HG02610 (cell line): ENCODE results near the gene HPCAL1.

Experiments used
- ATAC-seq: cut with Tn5 transposase; IDR thresholded peaks from one replicate; pipeline ENCODE4 v1.9.1; 2021; ENCODE audit warnings: mild to moderate bottlenecking, moderate library complexity; ENCODE audit not compliant: unreplicated experiment

Gene HPCAL1

DNA sequence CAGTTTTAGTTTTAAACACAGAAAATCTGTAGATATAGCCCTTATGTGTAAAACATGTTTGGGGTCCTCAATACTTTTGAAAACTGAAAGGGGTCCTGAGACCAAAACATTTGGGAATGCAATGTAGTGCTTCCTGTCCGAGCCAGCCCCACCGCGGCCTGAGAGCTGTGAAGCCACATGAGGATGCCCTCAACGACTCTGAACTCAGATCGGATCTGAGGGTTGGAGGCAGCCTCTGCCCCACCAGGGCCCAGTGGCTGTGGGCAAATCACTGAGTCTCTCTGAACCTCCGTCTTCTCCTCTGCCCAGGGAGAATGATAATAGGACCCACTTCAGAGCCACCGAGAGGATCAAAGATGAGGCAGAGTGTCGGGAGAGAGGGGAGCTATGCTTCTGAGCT is 33.4 kb upstream of the HPCAL1 start:
- no peak for ATAC-seq

DNA sequence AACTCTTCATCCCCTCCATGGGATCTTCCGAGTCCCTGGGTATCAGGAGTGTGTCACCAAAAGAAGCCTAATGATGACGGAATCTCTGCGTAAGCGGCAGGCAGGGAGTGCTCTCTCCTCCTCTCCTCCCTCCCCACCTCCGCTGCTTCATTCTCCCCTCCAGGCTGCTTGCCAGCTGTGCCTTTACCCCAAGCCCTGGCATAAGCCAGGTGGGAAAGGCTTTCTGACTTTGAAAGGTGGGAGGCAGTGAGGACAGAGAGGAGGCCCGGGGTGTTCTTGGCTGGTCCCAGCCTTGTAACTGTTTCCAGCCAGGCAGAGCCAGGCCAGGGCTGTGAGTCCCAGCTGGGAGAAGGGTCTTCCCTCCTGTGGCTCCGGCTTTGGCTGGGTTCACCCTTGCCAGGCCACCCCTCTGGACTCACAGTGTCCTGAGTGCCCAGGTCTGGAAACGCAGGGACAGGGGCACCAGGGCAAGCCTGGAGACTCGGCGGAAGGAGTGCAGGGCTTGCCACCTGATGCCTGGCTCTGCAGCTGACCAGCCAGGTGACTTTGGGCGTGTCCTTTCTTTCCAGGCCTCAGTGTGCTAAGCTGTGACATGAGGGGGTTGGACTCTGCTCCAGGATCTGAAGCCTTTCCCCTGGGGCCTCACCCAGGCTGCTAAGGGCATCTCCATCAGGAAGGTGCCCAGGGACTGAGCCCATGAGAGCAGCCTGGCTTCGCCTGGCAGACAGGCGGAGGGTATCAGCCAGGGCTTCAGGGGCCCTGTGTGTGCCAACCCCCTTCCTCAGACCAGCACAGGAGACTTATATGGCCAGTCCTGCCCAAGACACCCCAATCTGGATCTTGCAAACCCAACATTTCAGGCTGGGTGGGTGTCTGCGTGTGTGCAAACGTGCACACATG is 32.7 kb upstream of the HPCAL1 start:
- no peak for ATAC-seq

DNA sequence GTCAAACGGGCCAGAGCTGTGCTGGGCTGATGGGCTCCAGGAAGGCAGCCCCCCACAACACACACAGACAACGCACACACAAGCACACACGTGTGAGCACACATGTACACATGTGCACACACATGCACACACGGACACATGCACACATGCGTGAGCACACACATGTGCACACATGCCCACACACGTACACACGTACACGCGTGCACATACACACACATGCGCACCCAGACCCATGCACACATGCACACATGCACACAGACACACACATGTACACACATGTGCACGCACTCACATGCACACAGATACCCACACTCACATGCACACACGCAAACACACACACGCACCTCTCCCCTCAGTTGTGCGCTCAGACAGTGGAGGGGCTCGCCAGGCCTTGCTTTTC is 31.2 kb upstream of the HPCAL1 start:
- no peak for ATAC-seq

DNA sequence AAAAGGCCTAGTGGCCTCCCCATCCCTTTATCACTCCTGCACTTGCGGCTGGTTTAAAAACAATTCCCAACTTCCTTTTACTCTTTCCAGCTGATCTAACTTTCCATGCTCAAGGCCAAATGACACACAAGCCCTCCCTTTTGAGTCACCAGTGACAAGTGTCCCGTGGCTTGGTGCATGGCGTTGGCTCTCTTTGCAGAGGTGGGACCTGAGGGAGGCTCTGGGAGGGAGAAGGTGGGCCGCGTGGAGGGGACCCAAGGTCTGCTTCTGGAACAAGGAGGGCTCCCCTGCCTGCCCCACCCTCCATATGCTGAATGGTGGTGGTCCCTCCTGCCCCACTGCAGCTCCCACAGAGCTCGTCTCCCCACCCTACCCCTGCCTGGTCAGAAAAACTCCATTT is 30.8 kb upstream of the HPCAL1 start:
- ATAC-seq: no peak

DNA sequence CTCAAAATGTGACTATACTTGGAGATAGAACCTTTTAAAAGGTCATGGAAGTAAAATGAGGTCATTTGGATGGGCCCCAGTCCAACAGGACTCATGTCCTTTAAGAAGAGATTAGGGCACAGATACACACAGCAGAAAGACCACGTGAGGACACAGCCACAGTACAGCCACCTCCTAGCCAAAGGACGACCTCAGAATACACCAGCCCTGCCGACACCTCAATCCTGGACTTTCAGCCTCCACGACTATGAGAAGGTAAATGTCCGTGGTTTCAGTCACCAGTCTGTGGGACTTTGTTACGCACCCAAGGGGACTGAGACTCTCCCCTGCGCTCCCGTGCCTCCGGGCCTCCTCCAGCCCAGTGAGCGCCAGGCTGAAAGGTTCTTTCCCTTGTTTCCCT is 30.2 kb upstream of the HPCAL1 start:
- no peak for ATAC-seq

DNA sequence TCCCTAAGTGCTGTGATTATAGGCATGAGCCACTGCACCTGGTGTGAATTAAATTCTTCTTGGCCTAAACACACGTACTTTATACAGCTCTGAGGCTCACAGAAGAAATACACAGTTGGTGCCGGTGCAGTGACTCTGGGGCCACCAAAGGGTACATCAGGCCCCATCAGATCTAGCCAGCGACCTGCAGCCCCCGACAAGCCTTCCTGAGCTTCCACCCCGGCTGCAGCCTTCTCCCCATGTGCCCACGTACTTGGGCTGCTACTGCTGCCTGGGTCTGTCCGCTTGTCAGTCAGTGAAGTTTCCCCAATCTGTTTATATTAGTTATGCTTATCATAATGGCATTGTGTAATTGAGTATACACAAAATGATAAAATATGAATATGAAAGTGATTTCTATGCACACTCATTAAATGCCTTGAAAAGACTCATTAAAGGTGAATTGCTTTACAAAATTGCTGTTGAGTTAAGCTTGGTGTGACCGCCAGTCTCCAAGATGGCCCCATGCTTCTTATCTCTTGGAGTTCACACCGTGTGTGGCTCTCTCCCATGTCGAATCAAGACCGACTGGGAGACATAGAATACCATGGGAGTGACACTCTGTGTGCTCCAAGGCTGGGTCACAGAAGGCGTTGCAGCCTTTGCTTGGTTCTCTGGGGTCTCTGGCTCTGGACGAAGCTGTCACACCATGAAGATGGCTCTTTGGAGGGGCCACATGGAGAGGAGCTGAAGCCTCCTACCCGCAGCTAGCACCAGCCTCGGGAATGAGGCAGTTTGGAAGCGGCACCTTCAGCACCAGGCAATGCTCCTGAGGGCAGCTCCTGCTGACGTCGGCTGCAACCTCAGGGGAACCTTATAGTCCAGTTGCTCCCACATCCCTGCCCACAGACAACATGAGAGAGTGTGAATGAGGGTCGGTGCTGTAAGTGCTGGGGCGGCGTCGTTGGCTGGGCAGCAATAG is 29.2 kb upstream of the HPCAL1 start:
- no peak for ATAC-seq

DNA sequence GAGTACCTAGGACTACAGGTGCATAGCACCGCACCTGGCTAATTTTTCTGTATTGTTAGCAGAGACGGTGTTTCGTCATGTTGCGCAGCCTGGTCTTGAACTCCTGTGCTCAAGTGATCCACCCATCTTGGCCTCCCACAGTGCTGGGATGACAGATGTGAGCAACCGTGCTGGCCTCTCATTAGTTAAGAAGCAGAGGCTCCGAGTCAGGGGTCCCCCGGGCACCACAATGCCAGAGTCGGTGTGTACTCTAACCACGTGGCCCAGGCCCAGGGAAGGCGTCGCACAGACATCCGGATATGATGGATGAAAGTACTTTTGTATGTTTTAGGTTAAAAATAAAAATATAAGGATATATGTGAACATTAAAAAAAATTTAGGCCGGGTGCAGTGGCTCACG is 28.3 kb upstream of the HPCAL1 start:
- ATAC-seq: no peak

DNA sequence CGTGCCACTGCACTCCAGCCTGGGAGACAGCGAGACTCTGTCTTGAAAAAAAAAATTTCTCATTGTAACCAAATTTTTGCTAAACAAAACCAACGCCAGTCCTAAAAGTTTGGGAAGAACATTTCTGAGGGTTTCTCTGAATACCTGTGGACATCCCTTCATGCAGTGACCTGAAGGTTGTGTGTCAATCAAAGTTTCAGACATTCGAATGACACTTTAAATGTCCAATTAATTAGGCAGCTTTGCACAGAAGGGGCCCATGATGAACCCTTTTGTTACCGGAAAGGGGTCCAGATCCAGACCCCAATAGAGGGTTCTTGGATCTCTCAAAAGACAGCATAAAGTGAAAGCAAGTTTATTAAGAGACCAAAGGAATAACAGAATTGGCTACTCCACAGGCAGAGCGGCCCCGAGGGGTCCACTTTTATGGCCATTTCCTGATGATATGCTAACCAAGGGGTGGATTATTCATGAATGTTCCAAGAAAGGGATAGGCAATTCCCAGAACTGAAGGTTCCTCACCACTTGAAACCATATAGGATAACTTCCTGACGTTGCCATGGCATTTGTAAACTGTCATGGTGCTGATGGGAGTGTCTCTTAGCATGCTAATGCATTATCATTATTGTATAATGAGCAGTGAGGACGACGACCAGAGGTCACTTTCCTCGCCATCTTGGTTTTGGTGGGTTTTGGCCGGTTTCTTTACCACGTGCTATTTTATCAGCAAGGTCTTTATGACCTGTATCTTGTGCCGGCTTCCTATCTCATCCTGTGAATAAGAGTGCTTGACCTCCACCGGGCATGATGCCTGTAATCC is 27.5 kb upstream of the HPCAL1 start:
- ATAC-seq: no peak

DNA sequence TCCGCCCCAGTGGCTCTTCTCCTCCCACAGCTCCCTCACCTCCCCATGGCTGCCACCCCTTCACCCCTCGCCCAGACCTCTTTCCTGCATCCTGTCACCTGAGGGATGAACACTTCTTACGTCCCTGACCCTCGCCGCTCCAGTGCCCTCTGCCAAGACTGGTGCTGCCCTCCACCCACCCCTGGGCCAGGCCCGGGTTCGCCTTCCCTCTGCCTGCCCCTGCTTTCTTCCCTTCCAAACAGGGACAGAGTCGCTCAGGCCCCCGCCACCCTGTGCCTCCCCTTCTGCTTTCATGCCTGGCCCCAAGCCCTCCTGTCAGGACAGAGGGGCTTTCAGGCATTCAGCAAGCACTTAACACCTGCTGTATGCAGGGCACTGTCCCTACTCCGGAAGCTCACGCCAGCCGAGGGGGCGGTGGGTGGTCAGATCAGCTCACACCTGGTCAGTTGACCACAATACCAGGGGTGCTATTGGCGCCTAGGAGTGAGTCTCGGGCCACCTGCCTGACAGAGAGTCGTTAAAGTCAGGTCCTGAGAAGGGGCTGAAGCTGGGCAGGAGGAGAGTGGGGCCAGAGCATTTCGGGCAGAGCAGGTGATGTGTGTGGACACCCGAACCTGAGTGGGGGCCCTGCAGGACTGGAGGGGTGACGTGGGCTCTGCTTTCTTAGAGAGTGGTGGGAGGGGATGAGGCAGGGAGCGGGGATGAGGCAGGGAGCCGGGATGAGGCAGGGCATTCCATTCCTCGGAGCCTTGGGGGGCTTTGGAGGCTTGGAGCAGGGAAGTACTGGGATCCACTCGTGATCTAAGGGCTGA is 26.0 kb upstream of the HPCAL1 start:
- no peak for ATAC-seq

DNA sequence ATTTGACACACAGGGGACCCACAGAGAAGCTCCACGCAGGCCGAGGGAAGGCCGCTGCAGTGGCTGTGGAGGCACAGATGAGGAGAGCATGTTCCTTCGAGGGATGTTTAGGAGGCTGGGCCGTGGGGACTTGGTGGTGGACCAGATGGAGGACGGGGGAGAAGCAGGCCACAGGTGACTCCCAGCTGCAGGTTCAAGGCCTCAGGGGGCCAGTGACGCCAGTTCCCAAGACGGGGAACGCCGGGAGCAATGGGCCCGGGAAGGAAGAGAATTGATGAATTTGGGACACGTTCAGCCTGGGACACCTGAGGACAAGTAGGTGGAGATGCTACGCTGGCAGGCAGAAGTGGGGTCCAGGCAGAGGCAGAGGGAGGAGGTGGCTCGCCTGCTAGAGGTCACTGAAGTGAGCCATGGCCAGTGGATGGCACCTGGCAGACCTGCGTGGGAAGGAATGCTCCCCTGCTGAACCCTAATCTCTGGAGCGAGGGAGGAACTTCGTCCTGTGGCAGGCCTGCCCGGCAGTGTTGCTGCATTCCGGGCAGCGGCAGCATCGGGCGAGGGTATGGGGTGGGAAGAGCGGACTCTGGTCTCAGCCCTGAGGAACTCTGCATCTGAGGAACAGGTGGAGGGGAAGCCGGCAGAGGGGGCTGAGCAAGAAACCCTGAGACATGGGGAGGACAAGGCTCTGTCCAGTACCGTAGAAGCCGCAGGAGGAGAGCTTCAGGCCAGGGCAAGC is 25.2 kb upstream of the HPCAL1 start:
- no peak for ATAC-seq

DNA sequence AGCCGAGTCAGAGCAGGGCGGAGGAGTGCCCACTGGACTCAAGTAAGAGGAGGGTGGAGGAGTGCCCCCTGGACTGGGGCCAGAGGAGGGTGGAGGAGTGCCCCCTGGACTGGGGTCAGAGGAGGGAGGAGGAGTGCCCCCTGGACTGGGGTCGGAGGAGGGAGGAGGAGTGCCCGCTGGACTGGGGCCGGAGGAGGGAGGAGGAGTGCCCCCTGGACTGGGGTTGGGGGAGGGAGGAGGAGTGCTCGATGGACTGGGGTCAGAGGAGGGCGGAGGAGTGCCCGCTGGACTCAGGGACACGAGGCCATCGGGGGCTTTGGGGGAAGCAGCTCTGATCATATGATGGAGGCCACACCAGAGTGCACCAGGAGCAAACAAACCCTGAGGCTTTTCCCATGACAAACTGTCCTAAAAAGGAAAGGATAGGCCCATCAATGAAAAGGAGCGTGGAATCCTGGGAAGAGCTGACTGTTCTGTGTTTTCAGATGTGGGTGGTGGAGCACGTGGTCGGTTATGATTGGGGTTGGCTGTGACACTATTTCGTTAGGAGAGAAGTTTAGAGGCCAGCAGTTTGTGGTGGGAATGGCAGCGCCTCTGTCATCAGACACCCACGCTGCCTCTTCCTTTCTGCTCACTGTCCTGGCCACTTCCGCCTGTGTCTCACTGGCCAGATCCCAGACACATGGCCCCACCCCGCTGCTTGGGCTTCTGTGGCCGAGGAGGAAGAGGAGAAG is 24.5 kb upstream of the HPCAL1 start:
- no peak for ATAC-seq

DNA sequence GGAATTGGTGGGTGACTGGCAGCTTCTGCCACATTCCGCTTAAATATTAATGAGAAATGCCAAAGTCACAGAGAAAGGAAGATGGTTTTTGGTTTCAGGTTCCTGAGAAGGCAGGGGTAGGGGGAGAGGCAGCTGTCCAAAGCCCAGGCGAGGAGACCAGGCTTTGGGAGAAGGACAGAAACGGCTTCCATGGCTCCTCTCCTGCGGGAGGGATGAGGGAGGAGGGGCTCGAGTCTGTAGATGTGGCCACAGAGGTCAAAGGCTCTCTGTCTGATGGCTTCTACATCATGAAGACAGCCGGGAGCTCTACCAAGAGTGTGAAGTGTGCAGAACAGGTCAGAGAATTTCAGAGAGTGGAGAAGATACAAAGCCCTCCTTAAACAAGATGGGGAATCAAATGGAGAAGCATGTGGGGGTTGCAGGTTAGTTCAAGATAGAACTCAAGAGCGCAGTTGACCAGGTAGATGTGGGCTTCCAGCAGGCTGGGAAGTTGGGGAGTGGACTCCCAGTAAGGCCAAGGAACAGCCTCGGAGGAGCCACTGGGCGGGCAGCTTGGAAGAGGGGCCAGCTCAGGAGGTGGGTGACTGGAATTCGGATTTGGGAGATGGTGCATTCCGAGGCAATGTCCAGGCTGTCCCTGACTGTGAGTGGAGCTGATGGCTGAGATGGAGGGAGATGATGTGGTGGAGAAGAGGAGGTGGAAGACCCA is 23.8 kb upstream of the HPCAL1 start:
- no peak for ATAC-seq

DNA sequence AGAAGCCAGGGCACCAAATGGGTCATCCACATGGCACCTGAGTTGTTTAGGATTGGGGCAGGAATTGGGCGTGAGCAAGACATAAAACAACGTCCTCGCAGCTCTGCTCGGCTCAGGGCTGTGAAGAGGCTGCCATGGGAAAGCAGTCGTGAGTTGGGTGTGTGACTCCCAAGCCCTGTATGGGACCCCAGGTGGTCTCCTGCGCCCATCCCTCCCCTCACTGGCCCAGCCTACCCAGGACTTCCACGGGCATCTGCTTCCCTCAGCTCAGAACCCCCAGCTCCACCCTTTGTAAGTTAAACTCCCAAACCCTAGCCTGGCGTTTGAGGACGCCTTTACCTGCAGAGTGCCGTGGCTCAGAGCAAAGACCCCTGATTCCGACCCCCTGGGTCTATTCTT is 23.2 kb upstream of the HPCAL1 start:
- ATAC-seq: no peak

DNA sequence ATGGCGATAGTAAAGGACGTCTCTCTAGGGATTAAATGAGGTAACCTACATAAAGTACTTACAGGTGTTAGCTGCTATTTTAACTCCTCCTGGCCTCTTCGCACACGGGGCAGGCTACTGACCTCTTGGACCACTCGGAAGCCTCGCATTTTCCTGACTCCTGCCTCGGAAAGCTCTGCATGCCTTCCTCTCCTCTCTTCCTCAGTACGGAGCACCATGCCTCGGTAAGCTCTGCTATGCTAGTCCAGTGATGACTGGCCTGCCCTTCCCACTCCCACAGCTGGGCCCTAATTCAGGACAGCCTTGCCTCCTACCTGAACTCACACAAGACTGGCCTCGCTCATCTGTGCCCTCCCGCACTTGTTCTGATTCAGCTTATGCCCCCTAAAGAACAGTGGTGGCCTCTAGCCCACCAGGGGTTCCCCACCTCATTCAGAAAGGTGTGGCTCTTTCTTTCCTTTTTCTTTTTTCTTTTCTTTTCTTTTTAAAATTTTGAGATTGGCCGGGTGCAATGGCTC is 22.7 kb upstream of the HPCAL1 start:
- ATAC-seq: no peak

DNA sequence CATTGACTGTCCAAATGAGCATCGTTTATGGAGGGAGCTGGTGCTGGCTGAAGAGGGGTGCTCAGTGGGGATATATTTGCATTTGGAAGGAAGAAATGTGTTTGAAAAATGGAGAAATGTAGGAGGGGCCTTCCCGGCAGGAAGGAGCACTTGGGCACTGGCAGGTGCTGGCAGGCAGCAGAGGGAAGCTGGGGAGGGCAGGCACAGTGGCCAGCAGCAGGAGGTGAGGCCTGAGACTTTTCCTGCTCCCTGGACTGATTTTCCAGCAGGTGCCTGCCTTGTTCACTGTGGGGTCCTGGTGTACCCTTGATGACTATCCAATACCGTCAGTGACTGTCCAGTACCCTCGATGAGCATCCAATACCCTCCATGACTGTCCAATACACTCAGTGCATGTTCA is 20.8 kb upstream of the HPCAL1 start:
- no peak for ATAC-seq

DNA sequence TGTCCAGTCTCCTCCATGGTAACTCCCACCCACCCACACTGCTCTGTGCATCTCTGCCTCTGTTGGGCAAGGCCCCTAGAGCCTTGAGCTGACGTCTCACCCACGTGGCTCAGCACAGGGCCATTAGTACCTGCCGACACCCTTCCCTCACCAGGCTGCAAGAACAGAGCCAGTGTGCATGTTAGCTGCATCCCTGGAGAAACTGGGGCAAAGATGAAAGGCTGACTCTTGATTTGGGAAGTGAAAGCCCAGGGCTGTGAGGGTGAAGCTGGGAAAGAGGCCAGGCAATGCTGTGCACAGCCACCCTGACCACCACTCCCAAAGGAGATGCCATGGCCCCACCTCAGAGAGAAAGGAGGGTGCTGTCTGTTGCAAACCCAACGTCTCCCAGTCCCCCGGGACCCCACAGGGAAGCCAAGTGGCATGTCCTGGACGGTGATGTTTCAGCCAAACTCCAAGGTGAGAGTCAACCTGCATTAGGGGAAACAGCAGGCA is 20.0 kb upstream of the HPCAL1 start:
- ATAC-seq: no peak

DNA sequence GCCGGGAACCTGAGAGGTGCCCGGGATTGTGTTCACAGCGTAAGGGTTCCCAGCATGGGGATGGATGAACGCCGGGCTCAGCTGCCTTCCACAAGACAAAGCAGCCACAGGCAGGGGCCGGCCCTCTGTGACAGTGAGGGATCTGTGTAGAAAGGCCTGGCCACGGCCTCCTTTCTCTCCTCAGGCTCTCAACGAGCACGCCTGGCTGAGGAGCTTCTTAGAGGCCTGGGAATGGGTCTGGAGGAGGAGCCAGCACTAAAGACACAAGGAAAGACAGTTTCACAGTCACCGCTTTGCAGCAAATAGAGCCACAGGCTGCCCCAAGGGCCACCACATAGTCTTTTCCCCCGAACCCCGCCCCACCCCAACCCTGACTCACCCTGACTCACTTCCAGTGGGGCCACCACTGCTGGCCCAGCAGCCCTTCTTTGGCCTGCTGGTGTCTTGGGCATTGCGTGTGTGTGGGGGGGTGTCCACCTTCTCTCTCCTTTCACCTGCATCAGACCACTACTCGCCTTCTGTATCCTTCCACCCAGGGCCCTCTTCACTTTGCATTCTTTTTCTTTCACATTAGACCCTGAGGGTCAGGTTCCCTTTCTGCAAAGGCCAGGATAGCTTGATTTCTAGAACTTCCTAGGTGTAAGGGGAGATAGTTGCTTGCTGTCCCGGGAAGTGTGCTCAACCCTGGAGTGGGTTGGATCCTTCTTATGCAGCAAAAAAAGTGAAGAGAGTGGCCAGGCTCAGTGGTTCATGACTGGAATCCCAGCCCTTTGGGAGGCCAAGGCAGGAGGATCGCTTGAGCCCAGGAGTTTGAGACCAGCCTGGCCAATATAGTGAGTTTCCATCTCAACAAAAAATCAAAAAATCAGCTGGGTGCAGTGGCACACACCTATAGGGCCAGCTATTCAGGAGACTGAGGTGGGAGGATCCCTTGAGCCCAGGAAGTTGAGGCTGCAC is 19.3 kb upstream of the HPCAL1 start:
- no peak for ATAC-seq
